ENCODE measurements around the gene RHBG. TPM values are rescaled to one million over a fixed set of nuclear protein-coding genes. Genes with fewer than 3 reads are reported as not detected.

Gene RHBG
- total RNA-seq, 1 experiment from 2014 or later, result 1.5 TPM

GRCh38 chr1:156371553-156372264, 2.7 kb downstream of the RHBG start:
- Histone ChIP-seq H3K23me2 (ENCODE audit: insufficient read length, low read depth, low read length, poor library complexity, severe bottlenecking) (peaks cover 4% of the 10 kb centered on the region), H3K14ac (ENCODE audit: insufficient read depth, low read length) (no peak overlapping the region), H2BK5ac (ENCODE audit: insufficient read length, low read length) (no peak overlapping the region), H2AFZ (ENCODE audit: low read length) (no peak overlapping the region), H2BK12ac (ENCODE audit: insufficient read length, low read depth, low read length) (no peak overlapping the region), H3K4me2 (ENCODE audit: insufficient read depth, insufficient read length, low read length) (no peak overlapping the region), H3K56ac (ENCODE audit: insufficient read length, low read depth, low read length) (no peak overlapping the region), H3K18ac (ENCODE audit: insufficient read length, low read depth, low read length) (no peak overlapping the region), H2BK15ac (ENCODE audit: low read depth, low read length) (no peak overlapping the region), H3K27me3 (ENCODE audit: insufficient read depth, low read length) (no peaks in the 10 kb centered on the region; the same call in 1 of the 2 replicates), H2BK120ac (ENCODE audit: low read depth, low read length, poor library complexity, severe bottlenecking) (no peak overlapping the region), H3K79me2 (ENCODE audit: insufficient read depth, low read length) (no peaks in the 10 kb centered on the region), H3K23ac (ENCODE audit: insufficient read length, low read depth, low read length) (no peak overlapping the region), H3K9ac (ENCODE audit: extremely low read depth, insufficient read length, low read length) (no peak overlapping the region), H3K79me1 (ENCODE audit: insufficient read depth, low read depth, low read length, poor library complexity, severe bottlenecking) (no peaks in the 10 kb centered on the region), H4K5ac (ENCODE audit: insufficient read length, low read depth, low read length) (no peak overlapping the region), H4K20me1 (ENCODE audit: control insufficient read depth, insufficient read depth, insufficient read length) (no peaks in the 10 kb centered on the region), H4K91ac (ENCODE audit: insufficient read length, low read depth, low read length) (no peak overlapping the region), H4K8ac (replicated peaks; ENCODE audit: insufficient read length, low read depth, low read length) (no peak overlapping the region), H2BK20ac (ENCODE audit: low read depth, low read length, poor library complexity, severe bottlenecking) (no peak overlapping the region), H3K4ac (ENCODE audit: low read depth, low read length) (no peak overlapping the region), H3K4me1 (ENCODE audit: insufficient read depth, low read length) (no peaks in the 10 kb centered on the region), H3K27ac (ENCODE audit: insufficient read length, low read depth, low read length) (no peak overlapping the region), H3T11ph (ENCODE audit: low read length) (no peak overlapping the region), H3K9me3 (ENCODE audit: control insufficient read depth, low read depth, low read length) (no peaks in the 10 kb centered on the region), H2AK5ac (ENCODE audit: insufficient read length, low read length) (no peak overlapping the region)
- Mint-ChIP-seq H3K4me3 (no peak overlapping the region), H3K27me3 (ENCODE audit: low read depth) (peaks cover 48% of the 10 kb centered on the region), H3K36me3 (ENCODE audit: insufficient read depth in 1 of 3, low read depth in 3 of 3) (no peaks in the 10 kb centered on the region; a peak in 1 of 7 replicates), H3K4me1 (peaks cover 9 to 22% of the 10 kb centered on the region in 2 experiments), H3K9me3 (no peaks in the 10 kb centered on the region), H3K27ac (no peak overlapping the region)
- DNase-seq, result no peak
- no CpG with 5 or more reads among the region's 7 CpGs for WGBS (ENCODE audit: extremely low coverage, insufficient read length, low lambda C conversion rate)
- TF ChIP-seq CTCF (conservative IDR thresholded peaks at IDR 0.05), result no peak
